Astrocyte (in vitro differentiated cells and primary cell): Measurements from ENCODE around the gene PLEKHG4B. TPM values are rescaled to one million over a fixed set of nuclear protein-coding genes. Genes with fewer than 3 reads are reported as not detected.

ENCODE experiments used
- DNase-seq: peaks from one replicate; pipeline ENCODE4 v3.0.0-alpha.2; 2010; ENCODE audit warnings: low read depth
- FAIRE-seq: peaks from 2 replicates; lab custom pipeline; 2011; peaks lifted over from hg19 to GRCh38; lab: Jason Lieb, UNC
- H2AFZ ChIP-seq: 2 replicates; pipeline ENCODE4 v1.6.0; 2012; ENCODE audit warnings: low read depth, low read length, inconsistent platforms
- H3K27ac ChIP-seq: 2 replicates; pipeline ENCODE4 v1.5.1; 2011; ENCODE audit warnings: low read depth, low read length, inconsistent platforms
- H3K27me3 ChIP-seq: 2 replicates; pipeline ENCODE4 v1.6.0; 2011; ENCODE audit warnings: low read length, inconsistent platforms; ENCODE audit not compliant: insufficient read depth
- H3K36me3 ChIP-seq: 2 replicates; pipeline ENCODE4 v1.5.1; 2011; ENCODE audit warnings: low read length, inconsistent platforms; ENCODE audit not compliant: insufficient read depth
- H3K4me1 ChIP-seq: 2 replicates; pipeline ENCODE4 v1.5.1; 2011; ENCODE audit warnings: low read length, inconsistent platforms; ENCODE audit not compliant: insufficient read depth
- H3K4me2 ChIP-seq: 2 replicates; pipeline ENCODE4 v1.6.0; 2012; ENCODE audit warnings: low read length, inconsistent platforms
- H3K4me3 ChIP-seq: 2 replicates; pipeline ENCODE4 v1.5.1; 2011; ENCODE audit warnings: low read depth, mild to moderate bottlenecking, low read length, inconsistent platforms; ENCODE audit not compliant: insufficient read depth
- H3K79me2 ChIP-seq: 2 replicates; pipeline ENCODE4 v1.6.0; 2012; ENCODE audit warnings: mild to moderate bottlenecking, low read length, inconsistent platforms; ENCODE audit not compliant: insufficient read depth
- H3K9ac ChIP-seq: 2 replicates; pipeline ENCODE4 v1.6.0; 2012; ENCODE audit warnings: mild to moderate bottlenecking, low read length, inconsistent platforms
- H3K9me3 ChIP-seq: 2 replicates; pipeline ENCODE4 v1.5.1; 2012; ENCODE audit warnings: low read depth, mild to moderate bottlenecking, low read length, inconsistent platforms; ENCODE audit not compliant: insufficient read depth
- H4K20me1 ChIP-seq: 2 replicates; pipeline ENCODE4 v1.6.0; 2012; ENCODE audit warnings: low read length, inconsistent platforms; ENCODE audit not compliant: insufficient read depth
- H3K27ac Mint-ChIP-seq: one replicate; pipeline ENCODE4 v1.8.0; 2021; ENCODE audit warnings: mild to moderate bottlenecking, mixed read lengths; ENCODE audit not compliant: unreplicated experiment
- H3K27me3 Mint-ChIP-seq: one replicate; pipeline ENCODE4 v1.8.0; 2021; ENCODE audit warnings: low read depth, mixed read lengths; ENCODE audit not compliant: unreplicated experiment
- H3K36me3 Mint-ChIP-seq: one replicate; pipeline ENCODE4 v1.8.0; 2021; ENCODE audit warnings: low read depth, mixed read lengths; ENCODE audit not compliant: unreplicated experiment
- H3K4me1 Mint-ChIP-seq: one replicate; pipeline ENCODE4 v1.8.0; 2021; ENCODE audit warnings: low read depth, mixed read lengths; ENCODE audit not compliant: unreplicated experiment
- H3K4me3 Mint-ChIP-seq: one replicate; pipeline ENCODE4 v1.8.0; 2021; ENCODE audit warnings: mild to moderate bottlenecking, moderate library complexity, mixed read lengths; ENCODE audit not compliant: unreplicated experiment
- H3K9me3 Mint-ChIP-seq: one replicate; pipeline ENCODE4 v1.8.0; 2021; ENCODE audit warnings: mild to moderate bottlenecking, mixed read lengths; ENCODE audit not compliant: unreplicated experiment
- CTCF ChIP-seq: IDR thresholded peaks from 2 replicates; pipeline ENCODE4 v1.5.1; 2011; ENCODE audit warnings: low read depth, mild to moderate bottlenecking, inconsistent platforms, low read length, moderate library complexity; ENCODE audit not compliant: insufficient read depth
- EZH2 ChIP-seq: IDR thresholded peaks from 2 replicates; pipeline ENCODE4 v1.6.1; 2012; ENCODE audit warnings: mild to moderate bottlenecking, low read length, inconsistent platforms; ENCODE audit not compliant: insufficient read depth
- total RNA-seq: library from RNA; stranded (reverse); gene quantifications from 2 replicates; pipeline ENCODE4 v1.2.1, GENCODE V29; 2021

The PLEKHG4B gene
- total RNA-seq, 1 donor from 2014 or later: 8.1 TPM

GRCh38 chr5:188488-189481 lies 96.8 kb downstream of the PLEKHG4B start:
- H4K20me1 ChIP-seq: peaks cover 3% of the 10 kb centered on the region
- H2AFZ ChIP-seq: peak overlapping the region; percentile 72
- H3K4me3 ChIP-seq: peak overlapping the region; percentile 9
- no peaks in the 10 kb centered on the region for H3K36me3 ChIP-seq
- no peak overlapping the region for H3K27ac ChIP-seq
- H3K9ac ChIP-seq: peak overlapping the region; percentile 36
- H3K36me3 Mint-ChIP-seq: peaks cover 4% of the 10 kb centered on the region
- no peaks in the 10 kb centered on the region for H3K9me3 Mint-ChIP-seq
- TF ChIP-seq EZH2: no peak
- TF ChIP-seq CTCF: peak; percentile 80
- H3K9me3 ChIP-seq: no peaks in the 10 kb centered on the region
- peak; percentile 54 for DNase-seq
- peaks cover 9% of the 10 kb centered on the region for H3K27me3 ChIP-seq
- H3K27ac Mint-ChIP-seq: no peak overlapping the region
- peaks cover 2% of the 10 kb centered on the region for H3K4me1 Mint-ChIP-seq
- no peak overlapping the region for H3K4me3 Mint-ChIP-seq
- peak overlapping the region; percentile 81 for H3K4me2 ChIP-seq
- FAIRE-seq: peak; percentile 63
- peaks cover 18% of the 10 kb centered on the region for H3K27me3 Mint-ChIP-seq
- H3K4me1 ChIP-seq: peaks cover 11% of the 10 kb centered on the region
- no peaks in the 10 kb centered on the region for H3K79me2 ChIP-seq

DNA sequence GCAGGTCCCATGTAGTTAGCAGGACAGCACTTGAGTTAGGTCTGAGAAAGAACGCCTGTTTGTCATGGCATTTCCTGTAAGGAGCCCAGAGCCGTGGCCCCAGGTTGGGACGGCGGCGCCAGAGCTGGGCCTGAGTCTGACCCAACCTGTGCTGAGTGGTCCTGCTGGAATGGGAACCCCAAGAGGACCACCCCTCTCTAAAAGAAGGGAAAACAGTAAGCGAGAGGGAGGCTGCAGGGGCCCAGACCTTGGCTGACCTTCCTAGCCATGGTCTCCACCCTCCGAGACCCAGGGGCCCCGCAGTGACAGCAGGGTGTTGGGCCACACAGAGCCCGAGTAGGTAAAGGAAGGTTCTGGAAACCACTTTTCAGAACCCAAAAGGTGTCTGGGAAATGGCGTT lies 97.5 kb downstream of the PLEKHG4B start:
- peaks cover 2% of the 10 kb centered on the region for H3K4me1 Mint-ChIP-seq
- no peak for FAIRE-seq
- H3K27me3 Mint-ChIP-seq: peaks cover 14% of the 10 kb centered on the region

More for the DNA sequence above, 97.5 kb downstream of the PLEKHG4B start:
- H3K9ac ChIP-seq: no peak overlapping the region
- no peak overlapping the region for H3K27ac ChIP-seq
- H3K9me3 ChIP-seq: no peaks in the 10 kb centered on the region
- no peak overlapping the region for H3K4me3 Mint-ChIP-seq
- no peak for DNase-seq
- no peak overlapping the region for H3K27ac Mint-ChIP-seq
- H3K36me3 ChIP-seq: no peaks in the 10 kb centered on the region
- no peaks in the 10 kb centered on the region for H3K79me2 ChIP-seq
- H4K20me1 ChIP-seq: peaks cover 3% of the 10 kb centered on the region
- H2AFZ ChIP-seq: no peak overlapping the region
- TF ChIP-seq CTCF: no peak
- peak; percentile 2 for TF ChIP-seq EZH2
- H3K4me2 ChIP-seq: no peak overlapping the region
- H3K4me3 ChIP-seq: no peak overlapping the region
- H3K9me3 Mint-ChIP-seq: no peaks in the 10 kb centered on the region
- peaks cover 5% of the 10 kb centered on the region for H3K36me3 Mint-ChIP-seq
- H3K4me1 ChIP-seq: peaks cover 11% of the 10 kb centered on the region
- peaks cover 9% of the 10 kb centered on the region for H3K27me3 ChIP-seq
